Erythroblast (primary cell): ENCODE results near the gene MAML2.

Source experiments
- GATA1 ChIP-seq: IDR thresholded peaks from 2 replicates; pipeline ENCODE4 v1.6.1; 2011; ENCODE audit warnings: low read depth, mild to moderate bottlenecking, control low read depth, low read length, moderate library complexity
- POLR2A ChIP-seq: IDR thresholded peaks from 2 replicates; pipeline ENCODE4 v1.6.1; 2011; ENCODE audit warnings: mild to moderate bottlenecking, low read length

DNA sequence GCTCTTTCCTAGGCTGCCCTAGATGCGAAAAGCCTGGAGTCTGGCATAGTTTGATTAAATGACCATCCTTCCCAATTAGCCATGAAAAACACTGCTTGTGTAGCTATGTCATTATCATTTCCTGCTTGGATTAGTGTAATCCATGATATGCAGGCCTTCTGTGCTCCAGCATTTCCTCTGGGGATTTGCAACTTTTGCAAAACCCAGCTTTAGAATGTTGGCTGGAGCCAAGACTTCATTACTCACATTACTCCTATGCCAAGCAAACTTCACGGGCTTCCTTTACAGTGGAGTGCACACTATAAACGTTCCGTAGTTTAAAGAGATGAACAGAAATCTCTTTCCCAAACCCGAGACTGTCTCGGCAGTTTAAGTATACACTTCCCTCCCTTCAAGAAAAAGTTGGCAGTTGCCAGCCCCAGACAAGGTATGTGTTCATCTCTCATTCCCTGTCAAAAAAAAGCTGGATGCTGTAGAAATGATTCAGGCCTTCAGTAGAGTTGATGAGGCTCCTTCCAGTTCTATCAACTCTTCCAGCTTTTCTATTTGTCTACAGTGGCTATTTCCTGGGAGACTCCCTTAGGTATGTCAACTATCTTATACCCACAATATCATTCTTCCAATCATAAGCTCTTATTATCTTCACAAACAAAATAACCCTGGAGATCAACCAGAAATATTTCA, 180.0 kb downstream of the MAML2 start:
- TF ChIP-seq POLR2A (no peak), GATA1 (no peak)
